ENCODE data around the gene SLC22A14.

SLC22A14 gene

DNA sequence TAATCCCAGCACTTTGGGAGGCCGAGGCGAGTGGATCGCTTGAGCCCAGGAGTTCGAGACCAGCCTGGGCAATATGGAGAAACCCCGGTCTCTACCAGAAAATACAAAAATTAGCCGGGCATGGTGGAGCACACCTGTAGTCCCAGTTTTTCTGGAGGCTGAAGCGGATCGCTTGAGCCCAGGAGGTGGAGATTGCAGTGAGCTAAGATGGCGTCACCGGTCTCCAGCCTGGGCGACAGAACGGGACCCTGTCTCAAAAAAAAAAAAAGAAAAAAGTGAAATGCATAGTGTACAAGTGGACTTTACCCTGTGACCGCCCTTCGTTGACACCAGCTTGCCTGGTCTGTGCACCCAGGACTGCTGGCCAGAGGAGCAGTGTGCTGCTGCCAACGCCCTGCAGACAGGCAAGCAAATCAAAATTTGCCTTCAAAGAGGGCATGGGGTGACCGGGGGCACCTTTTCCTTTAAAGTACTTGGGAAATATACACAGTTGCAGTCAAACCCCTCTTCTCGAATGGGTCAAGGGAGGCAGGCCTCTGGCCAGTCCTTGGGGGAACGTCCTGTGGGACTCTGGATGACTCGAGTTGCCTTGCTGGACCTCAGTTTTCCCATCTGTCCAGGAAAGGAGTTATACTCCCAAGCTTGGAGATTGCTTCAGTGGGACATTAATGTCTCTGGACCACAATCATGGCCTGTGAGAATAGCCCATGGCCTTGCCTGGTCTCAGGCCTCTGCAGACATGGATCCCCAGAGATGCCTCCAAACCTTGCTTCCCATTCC, 65.5 kb downstream of the SLC22A14 start:
- no peak for DNase-seq

DNA sequence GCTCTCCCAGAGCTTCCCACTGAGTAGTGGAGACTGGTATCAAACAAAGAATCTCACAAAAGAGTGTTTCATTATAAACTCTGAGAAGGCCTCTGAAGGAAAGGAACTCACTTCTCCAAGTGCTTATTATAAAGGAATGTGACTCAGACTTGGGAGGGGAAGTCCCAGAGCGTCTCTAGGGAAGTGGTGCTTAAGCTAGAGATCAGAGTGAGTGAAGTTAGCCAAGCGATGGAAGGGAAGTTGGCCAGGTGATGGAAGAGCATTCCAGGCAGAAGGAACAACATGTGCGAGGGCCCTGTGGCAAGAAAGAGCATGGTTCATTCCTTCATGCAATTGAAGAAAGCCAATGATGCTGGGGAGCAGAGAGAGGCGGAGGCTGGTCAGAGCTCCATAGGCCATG, 66.8 kb downstream of the SLC22A14 start:
- peak; percentile 39 for DNase-seq

GRCh38 chr3:38349684-38350359, 67.7 kb downstream of the SLC22A14 start:
- DNase-seq: no peak

- DNase-seq: no peak
Observed at GRCh38 chr3:38353151-38353550, 71.1 kb downstream of the SLC22A14 start.

DNA sequence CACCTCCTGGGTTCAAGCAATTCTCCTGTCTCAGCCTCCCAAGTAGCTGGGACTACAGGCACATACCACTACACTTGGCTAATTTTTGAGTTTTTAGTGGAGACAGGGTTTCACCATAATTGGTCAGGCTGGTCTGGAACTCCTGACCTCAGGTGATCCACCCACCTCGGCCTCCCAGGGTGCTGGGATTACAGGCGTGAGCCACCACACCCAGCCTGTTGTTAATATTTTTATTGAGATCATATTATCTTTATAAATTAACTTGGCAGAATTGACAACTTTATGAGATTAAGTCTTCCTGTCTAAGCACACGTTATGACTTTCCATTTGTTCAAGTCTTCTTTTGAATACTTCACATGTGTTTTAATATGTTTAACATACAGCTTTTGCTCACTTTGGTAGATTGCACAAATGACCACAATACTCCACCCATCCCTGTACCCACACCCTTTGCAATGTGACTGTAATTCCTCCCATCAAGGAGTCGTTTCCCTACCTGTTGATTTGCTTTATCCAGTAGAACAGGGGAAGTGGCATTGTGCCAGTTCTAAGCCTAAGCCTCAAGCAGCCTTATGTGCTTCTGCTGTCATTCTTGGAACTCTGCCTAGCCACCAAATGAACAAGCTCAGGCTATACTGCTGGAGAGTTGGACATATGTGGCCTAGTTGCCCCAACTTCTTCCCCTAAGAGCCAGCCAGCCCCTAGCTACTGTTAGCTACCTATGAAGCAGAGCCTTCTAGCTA, 72.7 kb downstream of the SLC22A14 start:
- no peak for DNase-seq

- no peak for DNase-seq
Observed at GRCh38 chr3:38359038-38359437, 76.9 kb downstream of the SLC22A14 start.

GRCh38 chr3:38360345-38360744, 78.3 kb downstream of the SLC22A14 start:
- DNase-seq: no peak

DNA sequence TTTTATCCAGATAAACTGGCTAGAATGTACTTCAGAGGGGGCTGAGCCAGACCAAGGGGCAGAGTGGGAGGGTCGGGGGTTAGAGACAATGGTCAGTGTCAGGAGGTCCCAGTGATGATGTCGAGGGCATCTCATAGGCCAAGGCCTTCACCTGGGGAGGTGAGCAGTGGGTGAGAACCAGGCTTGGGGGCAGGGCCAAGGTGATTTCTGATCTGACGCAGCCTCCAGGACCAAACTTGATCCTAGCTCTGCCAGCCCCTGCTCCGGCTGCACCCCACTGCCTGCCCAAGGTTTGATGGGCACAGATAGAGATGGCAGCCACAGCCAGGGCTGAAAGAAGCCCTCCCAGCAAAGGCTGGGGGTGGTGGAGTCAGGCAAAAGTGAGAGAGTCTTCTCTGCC, 79.4 kb downstream of the SLC22A14 start:
- no peak for DNase-seq

DNA sequence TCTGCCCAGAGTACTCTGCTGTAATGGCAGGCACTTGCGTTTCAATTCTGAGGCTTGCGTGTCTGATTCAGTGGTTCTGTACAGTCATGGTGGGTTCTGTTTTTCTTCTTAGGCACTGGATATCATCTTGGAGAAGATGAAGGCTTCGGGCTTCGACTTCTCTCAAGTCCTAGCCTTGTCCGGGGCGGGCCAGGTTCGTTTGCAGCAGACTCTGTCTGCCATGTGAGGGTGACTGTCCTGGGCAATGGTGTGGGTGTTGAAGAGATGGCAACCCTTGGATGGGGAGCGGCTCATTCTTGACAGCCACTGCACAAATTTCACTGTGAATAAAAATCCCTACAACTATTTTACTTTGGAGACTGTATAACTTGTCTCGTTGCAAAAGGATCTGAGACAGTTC, 80.7 kb downstream of the SLC22A14 start:
- no peak for DNase-seq

DNA sequence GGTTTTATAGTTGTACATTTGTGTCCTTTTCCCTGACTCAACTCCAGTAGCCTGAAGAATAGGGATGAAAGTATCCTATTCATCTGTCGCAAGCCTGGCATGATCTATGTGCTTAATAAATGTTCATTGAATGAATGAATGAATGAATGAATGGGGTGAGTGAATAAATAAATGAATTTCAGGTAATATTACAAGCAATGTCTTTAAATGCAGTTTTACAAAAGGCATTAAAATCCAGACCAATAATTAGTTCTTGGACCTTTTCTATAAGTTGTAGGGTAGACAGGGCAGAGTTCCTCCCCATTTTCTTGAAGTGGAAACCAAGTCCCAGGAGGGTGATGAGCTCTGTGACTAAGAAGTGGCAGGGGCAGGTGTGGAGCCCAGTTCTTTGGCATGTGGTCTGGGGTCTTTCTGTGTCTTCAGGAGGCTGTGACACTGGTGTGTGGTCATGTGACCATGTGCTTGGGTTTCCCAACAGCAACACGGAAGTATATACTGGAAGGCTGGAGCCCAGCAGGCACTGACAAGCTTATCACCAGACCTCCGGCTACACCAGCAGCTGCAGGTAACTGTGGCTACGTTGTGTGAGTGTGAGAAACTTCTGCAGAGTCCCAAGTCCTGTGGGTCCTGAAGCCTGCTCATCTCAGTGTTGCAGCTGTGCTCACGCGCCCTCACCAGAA, 82.8 kb downstream of the SLC22A14 start:
- no peak for DNase-seq

- DNase-seq: no peak
Observed at GRCh38 chr3:38365469-38366062, 83.5 kb downstream of the SLC22A14 start.

GRCh38 chr3:38366082-38366481, 84.0 kb downstream of the SLC22A14 start:
- no peak for DNase-seq

DNA sequence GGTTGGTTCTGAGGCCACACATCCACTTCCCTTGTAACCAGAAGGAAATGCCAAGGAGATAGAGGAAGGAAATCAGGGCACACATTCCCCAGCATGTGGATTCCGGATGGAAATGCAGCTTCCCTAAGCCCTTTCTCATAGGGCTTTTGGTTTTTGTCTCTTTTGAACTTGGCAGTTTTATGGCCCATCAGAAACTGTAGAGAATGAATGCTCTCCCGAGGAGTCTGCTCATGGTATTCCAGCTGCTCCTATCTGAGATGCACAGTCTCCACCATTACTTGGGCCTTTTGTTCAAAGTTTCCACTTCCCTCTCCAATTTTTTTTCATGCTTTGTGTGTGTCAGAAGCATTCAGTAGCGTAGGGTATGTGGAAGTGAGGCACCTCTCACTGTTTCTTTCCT, 85.7 kb downstream of the SLC22A14 start:
- no peak for DNase-seq
